ENCODE results near the gene TACR1.

Gene TACR1

GRCh38 chr2:75142081-75142480 lies 57.2 kb downstream of the TACR1 start:
- DNase-seq = no peak

GRCh38 chr2:75140288-75140687 lies 59.0 kb downstream of the TACR1 start:
- no peak for DNase-seq

GRCh38 chr2:75139171-75139570 lies 60.1 kb downstream of the TACR1 start:
- no peak for DNase-seq

GRCh38 chr2:75138528-75138927 lies 60.8 kb downstream of the TACR1 start:
- DNase-seq = no peak

- DNase-seq = no peak
These were observed 63.4 kb downstream of the TACR1 start for GRCh38 chr2:75135776-75136400.

- DNase-seq = no peak
These were observed 64.5 kb downstream of the TACR1 start for GRCh38 chr2:75134860-75135259.

- DNase-seq = no peak
These were observed 65.4 kb downstream of the TACR1 start for GRCh38 chr2:75133621-75134570.

- DNase-seq = no peak
These were observed 69.1 kb downstream of the TACR1 start for GRCh38 chr2:75130171-75130570.

- no peak for DNase-seq
These were observed 75.4 kb downstream of the TACR1 start for GRCh38 chr2:75123876-75124275.

GRCh38 chr2:75113231-75113869 lies 86.0 kb downstream of the TACR1 start:
- no peak for DNase-seq

- no peak for DNase-seq
These were observed 90.3 kb downstream of the TACR1 start for GRCh38 chr2:75108937-75109482.

- no peak for DNase-seq
These were observed 97.3 kb downstream of the TACR1 start for GRCh38 chr2:75102011-75102410.

GRCh38 chr2:75100801-75101151 lies 98.5 kb downstream of the TACR1 start:
- no peak for DNase-seq

GRCh38 chr2:75100011-75100800 lies 99.1 kb downstream of the TACR1 start:
- no peak for DNase-seq

- no peak for DNase-seq
These were observed 99.8 kb downstream of the TACR1 start for GRCh38 chr2:75099521-75099922.

- no peak for DNase-seq
These were observed 100.5 kb downstream of the TACR1 start for GRCh38 chr2:75098856-75099255.

GRCh38 chr2:75097831-75098230 lies 101.5 kb downstream of the TACR1 start:
- no peak for DNase-seq

GRCh38 chr2:75094405-75094804 lies 104.9 kb downstream of the TACR1 start:
- no peak for DNase-seq

- no peak for DNase-seq
These were observed 108.4 kb downstream of the TACR1 start for GRCh38 chr2:75090770-75091515.

- DNase-seq = no peak
These were observed 109.8 kb downstream of the TACR1 start for GRCh38 chr2:75089471-75089870.

GRCh38 chr2:75088791-75089190 lies 110.5 kb downstream of the TACR1 start:
- no peak for DNase-seq
